DLD1 (cell line): Measurements from ENCODE around the gene CNFN.

Experiments
- in situ Hi-C: cut with HindIII; loops from 2 replicates; pipeline ENCODE4 v1.10.0; 2017; ENCODE audit warnings: low sequenced_read_pairs

The CNFN gene

DNA sequence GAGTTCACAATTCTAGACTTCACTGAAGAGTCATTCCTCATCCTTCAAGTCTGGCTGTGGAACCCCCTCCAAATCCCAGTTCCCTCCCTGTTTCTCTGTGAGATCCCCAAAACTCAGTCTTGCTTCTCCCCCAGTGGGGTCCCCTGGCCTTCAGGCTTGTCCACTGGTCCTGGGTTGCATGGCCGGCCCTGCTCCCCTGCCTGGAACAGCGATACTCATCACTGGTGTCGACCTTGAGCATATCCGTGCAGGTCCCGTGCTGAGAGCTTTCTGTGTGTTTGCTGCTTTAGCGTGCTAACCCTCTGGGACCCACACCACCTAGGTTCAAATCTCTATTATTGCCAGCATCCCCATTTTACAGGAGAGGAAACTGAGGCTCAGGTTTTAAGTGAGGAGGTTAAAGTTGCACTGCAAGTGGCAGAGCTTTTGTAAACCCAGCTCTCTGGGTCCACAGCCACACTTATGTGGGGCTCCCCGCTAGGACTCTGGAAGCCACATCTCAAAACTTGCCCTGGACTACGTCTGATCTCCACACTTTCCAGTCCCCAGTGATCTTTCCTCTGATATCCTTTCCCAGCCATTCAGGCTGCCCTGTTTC is 21.6 kb upstream of the CNFN start:
- in situ Hi-C loops, result no loop called here

DNA sequence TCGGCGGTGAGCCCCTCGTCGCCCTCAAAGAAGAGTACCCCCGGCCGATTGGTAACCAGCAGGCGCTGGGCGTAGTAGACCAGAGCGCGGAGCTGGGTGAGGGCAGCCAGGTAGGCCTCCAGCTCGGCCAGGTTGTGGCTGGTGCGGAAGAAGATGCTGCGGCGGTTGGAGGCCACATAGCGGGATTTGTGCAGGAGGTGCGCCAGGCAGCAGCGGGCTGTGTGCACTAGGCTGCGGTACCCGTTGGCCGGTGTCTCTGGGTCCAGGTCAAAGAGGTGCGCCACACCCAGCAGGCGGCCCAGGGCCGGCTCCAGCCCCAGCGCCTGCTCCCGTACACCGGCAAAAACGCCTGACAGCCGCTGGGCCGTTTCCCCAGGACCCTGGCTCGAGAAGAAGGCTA is 20.3 kb upstream of the CNFN start:
- in situ Hi-C loops, result no loop called here

DNA sequence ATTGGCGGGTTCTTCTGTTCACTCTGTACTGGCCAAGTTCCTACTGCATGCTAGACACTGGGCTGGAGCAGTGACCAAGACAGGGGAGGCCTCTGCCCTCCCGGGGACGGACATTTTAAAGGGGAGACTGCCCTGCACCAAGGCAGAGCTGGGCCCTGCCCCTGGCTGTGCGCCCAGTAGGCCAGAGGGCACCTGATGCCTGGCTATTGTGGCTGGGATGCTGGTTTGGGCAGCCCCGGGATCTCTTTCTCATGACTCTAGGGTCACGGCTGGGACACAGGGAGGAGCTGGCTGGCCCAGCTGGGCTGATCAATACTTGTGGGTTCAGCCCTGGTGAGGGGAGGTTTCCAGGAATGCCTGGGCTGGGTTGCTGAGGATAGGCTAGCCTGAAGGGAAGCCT is 19.4 kb upstream of the CNFN start:
- in situ Hi-C loops, result no loop called here

DNA sequence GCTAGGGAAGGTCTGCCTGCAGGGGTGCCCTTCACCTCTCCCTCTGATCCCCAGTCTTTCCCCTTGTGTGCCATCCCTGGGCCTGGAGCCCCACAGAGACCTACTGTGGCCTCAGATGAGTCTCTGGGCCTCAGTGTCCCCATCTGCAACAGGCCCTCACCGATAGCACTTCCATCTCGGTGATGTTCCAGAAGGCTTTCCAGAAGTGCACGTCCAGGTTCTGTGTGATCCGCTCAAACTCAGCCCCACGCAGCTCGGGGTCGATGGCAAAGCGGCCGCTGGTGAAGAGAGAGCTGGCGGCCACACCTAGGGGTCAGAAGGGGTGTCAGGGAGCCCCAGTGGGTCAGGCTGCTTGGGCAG is 17.7 kb upstream of the CNFN start:
- in situ Hi-C loops, result no loop called here

DNA sequence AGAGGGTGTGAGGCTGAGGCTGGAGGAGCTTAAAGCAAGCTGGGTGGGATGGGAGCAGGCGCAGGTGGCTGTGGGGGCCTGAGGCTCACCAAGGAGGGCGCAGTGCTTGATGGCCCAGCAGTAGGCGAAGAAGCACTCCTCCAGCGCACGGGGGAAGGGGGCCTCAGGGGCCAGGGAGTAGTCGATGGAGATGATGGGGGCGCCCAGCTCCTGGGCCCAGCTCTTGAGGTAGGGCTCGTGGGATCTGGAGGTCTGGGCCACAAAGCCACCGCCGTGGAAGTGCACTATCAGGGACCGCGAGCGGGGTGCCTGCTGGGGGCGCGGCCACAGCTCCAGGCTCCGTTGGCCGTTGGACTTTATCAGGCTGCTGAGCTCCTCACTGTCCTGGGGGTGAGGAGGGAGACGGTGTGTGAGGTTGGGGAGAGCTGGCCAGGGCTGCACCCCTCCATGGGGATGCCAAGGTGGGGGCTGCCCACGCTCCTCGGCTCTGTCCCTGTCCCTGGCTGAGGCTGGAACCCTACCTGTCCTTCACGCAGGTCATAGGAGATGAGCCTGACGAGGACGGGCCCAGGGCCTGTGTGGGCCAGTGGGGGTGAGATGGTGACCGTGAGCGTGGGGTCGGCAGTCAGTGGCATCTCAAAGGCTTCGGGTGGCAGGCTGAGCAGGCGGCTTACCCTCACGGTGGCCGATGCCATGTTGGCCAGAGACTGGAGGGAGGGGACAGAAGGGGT is 17.2 kb upstream of the CNFN start:
- in situ Hi-C loops, result no loop called here

DNA sequence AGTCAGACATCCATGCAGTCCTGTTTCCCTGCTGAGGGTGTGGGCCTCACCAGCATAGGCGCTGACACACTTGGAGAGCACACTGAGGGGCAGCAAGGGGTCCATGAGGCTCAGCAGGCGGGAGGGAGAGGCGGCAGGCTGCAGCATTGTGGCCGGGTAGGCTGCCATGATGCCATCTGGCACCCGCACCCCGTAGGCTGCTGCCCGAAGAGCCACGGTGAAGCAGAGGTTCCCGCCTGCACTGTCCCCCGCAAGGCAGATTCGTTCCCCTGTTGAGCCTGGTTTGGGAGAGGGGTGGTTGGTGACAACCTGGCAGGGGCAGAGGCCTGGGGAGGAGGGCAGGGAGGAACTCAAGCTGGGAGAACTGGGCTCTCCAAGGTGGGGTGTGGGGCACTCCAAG is 16.0 kb upstream of the CNFN start:
- in situ Hi-C loops, result no loop called here

DNA sequence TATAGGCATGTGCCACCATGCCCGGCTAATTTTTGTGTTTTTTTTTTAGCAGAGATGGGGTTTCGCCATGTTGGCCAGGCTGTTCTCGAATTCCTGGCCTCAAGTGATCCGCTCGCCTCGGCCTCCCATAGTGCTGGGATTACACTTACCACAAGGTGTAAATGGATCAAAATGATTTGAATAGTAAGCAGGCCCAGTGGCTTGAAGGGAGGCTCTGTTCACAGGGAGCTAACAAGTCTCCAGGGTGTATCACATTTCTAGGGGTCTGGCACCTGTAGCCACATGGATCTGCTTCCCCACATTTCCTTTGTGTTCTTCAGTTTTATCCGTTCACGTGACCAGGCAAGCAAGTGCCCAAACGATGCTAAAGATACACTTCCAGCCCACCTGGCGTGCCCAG is 13.5 kb upstream of the CNFN start:
- in situ Hi-C loops, result no loop called here

DNA sequence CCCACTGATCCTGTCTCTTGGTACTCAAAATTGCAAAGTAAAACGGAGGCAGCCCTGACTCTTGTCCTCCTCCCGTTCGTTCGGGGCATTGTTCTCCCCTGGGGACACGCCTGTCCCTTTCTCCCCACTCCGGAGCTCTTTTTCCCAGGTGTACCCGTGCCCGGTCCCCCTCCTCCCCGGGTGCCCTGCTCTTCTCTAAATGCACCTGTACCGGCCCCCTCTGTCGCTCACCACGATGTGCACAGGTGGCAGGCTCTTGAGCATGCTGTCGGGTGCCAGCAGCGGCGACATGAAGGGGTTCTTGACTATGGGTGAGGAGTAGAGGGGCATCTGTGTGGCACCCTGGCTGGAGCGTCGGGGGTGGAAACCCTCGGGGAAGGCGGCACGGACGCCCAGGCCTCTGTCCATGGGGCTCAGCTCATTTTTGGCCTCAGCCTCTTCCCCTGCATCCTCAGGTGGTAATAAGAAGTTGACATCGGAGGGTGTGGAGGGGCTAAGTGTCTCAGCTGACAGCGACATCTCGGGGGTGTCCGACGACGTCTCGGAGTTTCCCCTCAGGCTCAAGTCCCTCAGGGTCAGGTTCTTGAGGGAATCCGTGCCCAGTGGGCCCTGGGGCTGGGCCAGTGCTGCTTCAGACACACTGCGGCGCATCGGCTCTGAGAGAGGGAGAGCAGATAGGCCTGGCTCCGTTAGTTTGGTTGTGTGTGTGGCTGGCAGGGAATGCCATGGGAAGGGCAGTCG is 12.4 kb upstream of the CNFN start:
- in situ Hi-C loops, result no loop called here

DNA sequence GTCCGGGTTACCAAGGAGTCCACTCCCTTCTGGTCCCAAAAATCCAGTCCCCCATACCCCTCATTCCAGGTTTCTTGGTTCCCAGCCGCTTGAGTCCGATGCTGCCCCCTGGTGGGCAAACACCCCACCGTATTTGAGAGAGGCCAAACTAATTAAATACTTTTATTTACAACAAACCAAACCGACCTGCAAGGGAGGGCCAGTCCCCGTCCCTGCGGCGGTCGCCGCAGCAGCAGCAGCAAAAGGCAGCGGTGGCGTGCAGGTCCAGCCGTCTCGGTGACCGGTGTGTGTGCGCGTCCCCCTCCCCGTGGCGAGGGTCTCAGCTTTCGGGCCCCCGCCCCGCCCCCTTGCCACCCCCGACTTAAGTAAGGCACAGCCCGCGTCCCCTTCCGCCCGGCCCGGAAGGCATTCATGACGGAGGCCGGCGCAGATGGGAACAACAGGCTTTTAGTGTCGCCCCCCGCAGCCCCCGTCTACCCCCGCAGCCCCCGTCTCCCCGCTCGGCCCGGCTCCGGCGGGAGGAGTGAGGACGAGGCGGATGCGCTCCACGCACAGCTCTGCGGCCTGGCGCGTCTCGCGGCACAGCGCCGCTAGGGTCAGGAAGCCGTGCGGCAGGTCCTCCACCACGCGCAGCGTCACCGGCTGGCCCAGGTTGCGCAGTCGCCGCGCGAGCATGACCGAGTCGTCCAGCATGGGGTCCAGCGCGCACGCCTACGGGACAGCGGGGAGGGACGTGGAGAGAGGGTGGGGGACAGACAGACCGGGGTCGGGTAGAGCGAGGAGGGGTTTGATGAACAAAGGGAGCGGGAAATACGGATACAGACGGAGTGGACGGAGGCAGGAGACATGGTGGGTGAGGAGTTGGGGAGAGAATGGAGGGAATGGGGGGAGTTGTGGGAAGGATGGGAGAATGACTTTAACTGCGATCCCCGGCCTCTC is 11.5 kb upstream of the CNFN start:
- in situ Hi-C loops, result no loop called here

DNA sequence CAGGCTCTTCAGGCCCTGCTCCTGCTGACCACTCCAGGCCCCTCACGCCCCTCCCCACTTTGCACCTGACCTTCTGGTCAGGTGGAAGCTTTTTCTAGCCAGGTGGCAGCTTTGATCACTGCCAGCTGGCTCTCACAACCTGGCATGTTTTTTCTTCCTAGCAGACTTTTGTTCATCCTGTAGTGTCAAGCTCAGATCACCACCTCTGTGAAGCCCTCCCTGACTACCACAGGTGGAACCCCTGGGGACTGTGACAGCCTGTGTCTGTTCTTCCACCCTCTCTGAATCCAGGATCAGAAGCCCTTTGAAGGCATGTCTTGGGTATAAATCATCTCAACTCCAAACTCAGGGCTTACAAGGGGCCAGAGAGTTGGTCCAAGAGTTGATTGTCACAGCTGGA is 10.3 kb upstream of the CNFN start:
- in situ Hi-C loops, result no loop called here

DNA sequence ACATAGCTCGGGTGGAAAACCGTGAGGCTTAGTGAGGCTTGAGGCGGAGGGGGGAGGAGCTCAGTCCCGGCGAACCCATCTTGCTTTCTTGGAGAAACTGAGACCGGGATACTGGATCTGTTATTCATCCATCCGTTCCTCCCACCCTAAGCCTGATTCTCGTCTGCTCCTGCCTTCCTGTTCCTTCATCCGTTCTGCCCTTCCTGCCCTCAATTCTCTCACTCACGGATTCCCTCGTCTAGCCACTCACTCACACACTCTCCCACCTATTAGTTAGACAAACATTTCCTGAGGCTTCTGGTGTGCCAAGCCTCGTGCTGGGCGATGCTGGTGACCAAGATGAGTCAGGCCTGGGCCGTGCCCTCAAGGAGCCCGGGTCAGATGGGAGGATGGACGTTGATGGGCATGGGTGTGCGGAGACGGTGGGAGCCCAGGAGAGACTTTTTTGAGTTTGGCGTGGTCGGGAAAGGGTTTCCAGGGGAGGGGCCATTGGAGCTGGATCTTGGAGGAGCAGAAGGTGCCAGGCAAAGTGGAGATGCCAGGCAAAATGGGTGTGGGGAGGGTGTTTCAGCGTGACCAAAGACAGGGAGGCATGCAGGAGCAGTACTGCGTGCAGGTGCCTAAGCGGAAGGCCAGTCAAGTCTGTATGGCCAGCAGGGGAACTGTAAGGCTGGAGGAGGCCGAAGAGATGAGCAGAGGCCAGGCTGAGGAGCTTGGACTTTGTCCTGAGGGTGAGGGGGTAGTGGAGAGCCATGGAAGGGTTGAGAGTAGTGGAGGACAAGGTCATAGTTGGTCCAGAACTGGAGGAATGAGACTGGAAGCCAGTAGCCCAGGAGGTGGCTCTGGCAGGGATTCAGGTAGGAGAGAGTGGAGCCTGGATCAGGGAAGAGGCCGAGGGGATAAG is 7.4 kb upstream of the CNFN start:
- in situ Hi-C loops, result no loop called here

DNA sequence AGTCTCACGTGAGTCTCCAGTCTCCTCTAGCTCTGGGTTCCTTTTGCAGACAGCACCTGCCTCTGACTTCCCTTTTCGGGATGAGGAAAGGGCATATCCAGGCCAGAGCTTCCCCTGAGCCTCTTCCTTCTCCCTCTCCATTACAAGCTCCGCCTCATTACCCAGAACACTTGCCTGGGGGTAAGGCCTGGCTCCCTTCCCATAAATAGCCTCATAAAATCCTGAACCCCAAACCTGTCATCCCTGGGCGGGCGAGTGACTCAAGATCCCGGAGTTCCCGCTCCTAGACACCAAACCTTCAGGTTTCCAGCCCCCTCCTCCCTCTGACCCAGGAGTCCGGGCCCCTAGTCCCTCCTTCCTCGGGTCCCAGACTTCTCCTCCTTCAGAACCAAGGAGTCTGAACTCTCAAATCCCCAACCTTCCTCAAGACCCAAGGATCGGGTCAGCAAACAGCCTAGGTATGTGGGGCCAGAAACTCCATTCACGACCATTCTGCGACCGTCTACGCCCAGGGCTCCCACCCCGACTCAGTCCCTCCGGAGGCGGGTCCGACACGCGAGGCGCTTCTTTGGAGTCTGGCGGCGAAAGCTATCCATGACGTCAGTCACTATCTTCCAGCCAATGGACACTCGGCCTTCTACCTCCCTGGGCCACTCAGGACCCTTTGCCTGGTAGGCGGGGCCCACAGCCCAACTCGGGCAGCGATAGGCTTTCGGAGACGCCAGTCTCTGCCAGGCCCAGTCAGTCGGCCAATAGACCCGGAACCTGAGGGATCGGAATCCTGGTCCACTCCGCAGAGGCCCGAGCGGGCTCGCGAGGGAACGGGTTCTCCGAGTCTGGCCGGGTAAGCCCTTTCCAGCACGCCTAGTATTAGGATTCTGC is 6.5 kb upstream of the CNFN start:
- in situ Hi-C loops, result no loop called here

DNA sequence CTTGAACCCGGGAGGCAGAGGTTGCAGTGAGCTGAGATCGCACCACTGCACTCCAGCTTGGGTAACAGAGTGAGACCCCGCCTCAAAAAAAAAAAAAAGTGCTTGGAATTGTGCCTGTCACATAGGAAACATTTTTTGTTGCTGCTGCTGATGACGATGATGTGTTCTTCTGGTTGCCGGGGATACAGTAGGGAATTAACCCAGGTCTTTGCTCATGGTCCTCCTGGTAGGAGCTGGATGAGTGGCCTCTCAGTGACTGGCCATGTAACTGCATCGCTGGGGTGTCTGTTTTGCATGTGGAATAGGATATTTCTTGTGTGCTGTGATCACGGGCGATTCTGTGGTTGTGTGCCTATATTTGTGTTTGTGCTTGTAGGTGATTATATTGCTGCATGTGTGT is 4.7 kb upstream of the CNFN start:
- in situ Hi-C loops, result no loop called here

DNA sequence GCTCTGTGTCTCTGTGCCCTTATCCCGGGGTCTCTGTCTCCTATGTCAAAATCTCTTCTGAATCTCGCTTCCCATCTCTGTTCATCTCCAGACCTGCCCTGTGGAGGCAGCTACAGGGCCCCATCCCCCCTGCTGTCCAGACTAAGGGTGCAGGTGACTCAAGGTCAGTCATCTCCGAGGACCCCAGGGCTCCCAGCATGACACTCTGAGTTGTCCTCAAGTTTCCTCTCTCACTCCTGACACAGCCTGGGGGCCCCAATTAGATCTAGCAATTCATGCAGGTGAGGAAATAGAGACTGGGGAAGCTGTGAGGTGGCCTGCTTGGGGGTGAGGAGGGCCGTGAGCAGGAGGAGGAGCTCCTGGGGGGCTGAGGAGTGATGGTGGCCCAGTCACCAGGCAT is 2.1 kb upstream of the CNFN start:
- in situ Hi-C loops, result no loop called here

DNA sequence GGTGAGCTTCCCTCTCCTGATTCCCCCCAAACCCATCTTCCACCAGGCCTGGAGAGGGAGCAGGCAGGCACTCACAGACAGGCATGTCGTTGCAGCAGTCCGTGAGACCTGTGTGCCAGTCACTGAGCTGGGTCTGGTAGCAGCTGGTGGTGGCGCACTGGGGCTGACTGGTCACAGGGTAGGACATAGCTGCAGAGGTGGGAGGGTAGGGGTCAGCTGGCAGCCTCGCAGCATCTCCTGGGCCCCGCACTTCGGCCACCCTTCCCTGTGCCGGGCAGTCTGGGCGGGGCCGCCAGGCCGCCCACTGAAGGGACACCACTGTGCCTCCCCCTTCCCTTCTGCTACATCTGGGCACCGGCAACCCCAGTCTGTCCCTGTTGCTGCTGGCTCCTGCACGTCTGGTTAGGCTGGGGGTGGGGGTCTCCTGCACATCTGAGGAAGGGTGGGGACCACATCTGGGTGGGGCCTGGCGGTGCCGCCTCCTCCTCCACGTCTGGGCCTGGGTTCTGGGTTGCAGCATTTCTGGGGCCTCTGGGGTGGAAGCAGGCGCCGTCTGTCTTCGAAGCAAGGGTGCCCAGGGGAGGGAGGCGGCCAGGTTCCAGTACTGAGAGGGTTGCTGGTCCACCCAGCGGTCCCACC is 1.1 kb downstream of the CNFN start:
- in situ Hi-C loops, result no loop called here

DNA sequence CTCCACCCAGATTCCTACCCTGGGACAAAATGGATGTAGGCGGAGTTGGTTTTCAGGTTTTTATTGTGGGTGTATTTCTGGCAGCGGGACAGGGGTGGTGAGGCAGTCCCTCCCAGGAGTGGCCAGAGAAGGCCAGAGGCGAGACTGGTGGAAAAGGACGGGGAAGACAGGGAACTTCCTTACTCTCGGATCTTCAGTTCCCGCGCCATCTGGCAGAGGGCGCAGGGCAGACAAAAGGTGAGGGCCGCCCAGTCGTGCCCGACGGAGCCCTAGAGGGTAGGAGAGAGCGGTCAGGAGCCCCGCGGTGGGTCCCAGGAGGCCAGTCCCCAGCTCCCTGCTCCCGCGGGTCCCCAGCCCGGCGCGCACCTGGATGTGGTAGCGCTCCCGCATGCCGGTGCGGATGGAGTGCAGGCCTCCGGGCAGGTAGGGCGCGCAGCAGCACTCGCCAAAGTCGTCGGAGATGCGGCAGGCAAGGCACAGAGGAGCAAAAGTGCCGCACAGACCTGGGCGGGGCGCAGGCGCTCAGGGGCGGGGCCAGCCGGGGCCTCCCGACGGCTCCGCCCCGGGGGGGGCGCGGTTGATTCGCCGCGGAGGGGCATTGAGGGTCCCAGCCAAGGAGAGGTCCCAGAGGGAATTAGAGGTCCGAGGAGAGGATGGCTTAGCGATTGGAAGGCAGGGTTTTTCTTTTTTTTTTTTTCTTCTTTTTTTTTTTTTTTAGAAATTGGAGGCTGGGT is 3.0 kb downstream of the CNFN start:
- in situ Hi-C loops, result no loop called here

DNA sequence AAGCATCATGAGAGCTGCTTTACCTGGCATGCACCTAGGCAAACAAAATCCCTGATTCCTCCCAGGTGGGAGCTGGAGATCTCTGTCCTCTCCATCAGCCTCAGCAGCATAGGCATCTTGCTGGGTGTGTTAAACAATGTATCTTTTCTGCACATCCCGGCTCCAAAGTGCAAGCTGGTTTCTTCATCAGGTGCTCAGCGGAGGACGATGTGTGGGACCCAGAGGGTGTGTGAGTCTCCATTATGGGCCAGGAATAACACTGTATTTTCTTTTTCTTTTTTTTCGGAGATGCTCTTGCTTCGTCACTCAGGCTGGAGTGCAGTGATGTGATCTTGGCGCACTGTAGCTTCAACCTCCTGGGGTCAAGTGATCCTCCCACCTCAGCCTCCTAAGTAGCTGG is 9.9 kb downstream of the CNFN start:
- in situ Hi-C loops, result no loop called here
